T-cell (primary cell): ENCODE results near the gene ATP1A2. TPM values are rescaled to one million over a fixed set of nuclear protein-coding genes. Genes with fewer than 3 reads are reported as not detected.

Experiments used
- ATAC-seq, 4 experiments: fragments of 200-7000 bp in 3 of 4; fragments of 150-1000 bp in 1 of 4; cut with Tn5 transposase; replicated peaks in 1 of 4; 1 replicate in 3 of 4; 2 replicates in 1 of 4; pipeline ENCODE4 v1.10.0; 2021; ENCODE audit warnings: moderate library complexity in 3 of 4, mild to moderate bottlenecking in 2 of 4, moderate number of reproducible peaks in 1 of 4
- CTCF ChIA-PET, 2 donors: fragments of 300-600 bp; sonication (Branson Sonifier 250); formaldehyde crosslinking; loops; one replicate each; lab custom pipeline; 2022; ENCODE audit warnings: antibody characterized with exemption in 2 of 2; lab: Charles Lee
- POLR2A ChIA-PET, 2 donors: fragments of 300-600 bp; sonication (Branson Sonifier 250); formaldehyde crosslinking; loops; one replicate each; lab custom pipeline; 2022; ENCODE audit warnings: antibody characterized with exemption in 2 of 2; lab: Charles Lee
- DNase-seq, 35 experiments: peaks; one replicate each; pipeline versions ENCODE4 v3.0.0 to v3.0.0-alpha.2; 2013 to 2023
- H3K27ac ChIP-seq: one replicate; pipeline ENCODE4 v1.5.1; 2013; ENCODE audit warnings: low read length
- H3K27me3 ChIP-seq, 2 experiments: replicated peaks in 1 of 2; 1 replicate in 1 of 2; 2 replicates in 1 of 2; pipeline versions ENCODE4 v1.6.1 to v1.7.0; 2013; ENCODE audit warnings: low read length in 1 of 2, mixed read lengths in 1 of 2; ENCODE audit not compliant: control insufficient read depth in 2 of 2, insufficient read depth in 2 of 2; ENCODE audit errors: extremely low read depth in 1 of 2
- H3K36me3 ChIP-seq, 2 donors: 1 replicate in 1 of 2; 2 replicates in 1 of 2; pipeline versions ENCODE4 v1.6.1 to v1.7.0; 2013; ENCODE audit warnings: low read length in 1 of 2; ENCODE audit not compliant: control insufficient read depth in 2 of 2, insufficient read depth in 1 of 2; ENCODE audit errors: extremely low read depth in 1 of 2
- H3K4me1 ChIP-seq, 2 experiments: 1 replicate in 1 of 2; 2 replicates in 1 of 2; pipeline versions ENCODE4 v1.6.1 to v1.7.0; 2013; ENCODE audit warnings: low read length in 2 of 2, mixed read lengths in 1 of 2; ENCODE audit not compliant: insufficient read depth in 2 of 2, control insufficient read depth in 1 of 2; ENCODE audit errors: extremely low read depth in 1 of 2
- H3K4me3 ChIP-seq, 2 donors: 1 replicate in 1 of 2; 2 replicates in 1 of 2; pipeline versions ENCODE4 v1.5.1 to v1.7.0; 2013; ENCODE audit warnings: mild to moderate bottlenecking in 2 of 2, low read length in 1 of 2, moderate library complexity in 1 of 2; ENCODE audit not compliant: control insufficient read depth in 1 of 2; ENCODE audit errors: extremely low read depth in 1 of 2
- H3K9me3 ChIP-seq: 2 replicates; pipeline ENCODE4 v1.7.0; 2013
- H3K27ac Mint-ChIP-seq, 2 donors: one replicate each; pipeline ENCODE4 v1.8.0; 2020 to 2021; ENCODE audit warnings: mild to moderate bottlenecking in 2 of 2, mixed read lengths in 2 of 2
- H3K27me3 Mint-ChIP-seq, 2 donors: one replicate each; pipeline ENCODE4 v1.8.0; 2021 to 2022; ENCODE audit warnings: mixed read lengths in 2 of 2
- H3K36me3 Mint-ChIP-seq: one replicate; pipeline ENCODE4 v1.8.0; 2021; ENCODE audit warnings: mixed read lengths
- H3K4me1 Mint-ChIP-seq, 3 donors: one replicate each; pipeline ENCODE4 v1.8.0; 2020 to 2022; ENCODE audit warnings: mixed read lengths in 3 of 3, mild to moderate bottlenecking in 1 of 3
- H3K4me3 Mint-ChIP-seq, 3 donors: one replicate each; pipeline ENCODE4 v1.8.0; 2020 to 2022; ENCODE audit warnings: mild to moderate bottlenecking in 3 of 3, mixed read lengths in 3 of 3, moderate library complexity in 3 of 3
- H3K9me3 Mint-ChIP-seq, 3 donors: one replicate each; pipeline ENCODE4 v1.8.0; 2020 to 2022; ENCODE audit warnings: mixed read lengths in 3 of 3
- WGBS: methylation state at CpG from one replicate; pipeline ENCODE4 v1.1.5; 2013; ENCODE audit warnings: missing lambda C conversion rate; ENCODE audit not compliant: insufficient coverage; 5-methylcytosine and 5-hydroxymethylcytosine counted together
- total RNA-seq, 35 experiments: library from RNA in 6 of 35; stranded (reverse) in 6 of 35; fragments of 120-200 nt in 1 of 35; gene quantifications; one replicate each; pipeline versions ENCODE4 v1.2.1 to v1.2.4 and lab custom pipeline; 2013 to 2026

Gene ATP1A2
- total RNA-seq, 5 donors from 2014 or later (not counting 1 experiment from before 2014, with no cell fraction given) = 0.10 to 0.26 TPM; not detected in 3

GRCh38 chr1:160191756-160192155, 76.2 kb downstream of the ATP1A2 start:
- Mint-ChIP-seq H3K36me3 (no peaks in the 10 kb centered on the region), H3K27ac (no peak overlapping the region), H3K4me1 (no peaks in the 10 kb centered on the region), H3K9me3 (no peaks in the 10 kb centered on the region), H3K27me3 (no peaks in the 10 kb centered on the region), H3K4me3 (no peak overlapping the region)
- no peak for ATAC-seq
- H3K27ac ChIP-seq = no peak overlapping the region
- ChIA-PET POLR2A (no interaction called here), CTCF (interaction anchor here (1.0 to 4.4 kb wide), 5 partner anchors 17 to 185 kb away, joined by 5 to 36 read pairs (median 21); no protein-coding TSS in a partner anchor)
- peaks cover 0 to 8% of the 10 kb centered on the region in 2 experiments for H3K4me1 ChIP-seq
- H3K36me3 ChIP-seq = no peaks in the 10 kb centered on the region
- no peak for DNase-seq
- H3K9me3 ChIP-seq = no peaks in the 10 kb centered on the region
- no peak overlapping the region for H3K4me3 ChIP-seq
- peaks cover 0 to 20% of the 10 kb centered on the region in 2 experiments for H3K27me3 ChIP-seq
- WGBS = 67% methylated on average over 1 of the region's 3 CpGs

DNA sequence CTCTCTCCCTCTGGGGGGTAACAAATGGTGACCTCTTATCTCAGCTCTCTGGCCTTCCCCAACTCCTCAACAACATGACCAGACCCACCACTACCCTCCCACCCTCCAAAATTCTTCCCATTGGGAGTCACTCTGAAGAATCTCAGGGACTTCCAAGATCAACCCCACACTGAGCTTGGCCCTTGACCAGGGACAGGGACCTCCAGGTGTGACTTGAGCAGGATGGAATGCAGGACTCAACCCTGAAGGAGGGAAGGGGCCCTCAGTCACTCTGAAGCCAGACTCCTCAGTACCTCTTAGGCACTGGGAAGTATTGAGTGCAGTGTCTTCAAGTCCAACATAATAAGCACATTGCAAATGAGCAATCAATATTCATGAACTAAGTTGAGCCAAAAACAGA, 76.7 kb downstream of the ATP1A2 start:
- Mint-ChIP-seq H3K4me3 (no peak overlapping the region), H3K27ac (no peak overlapping the region)
- POLR2A ChIA-PET = no interaction called here

More for the DNA sequence above, 76.7 kb downstream of the ATP1A2 start:
- H3K27me3 Mint-ChIP-seq = no peaks in the 10 kb centered on the region
- no peaks in the 10 kb centered on the region for H3K4me1 Mint-ChIP-seq
- no peaks in the 10 kb centered on the region for H3K36me3 Mint-ChIP-seq
- CTCF ChIA-PET = interaction anchor here (0.6 to 4.4 kb wide), 7 partner anchors 36 to 491 kb away, joined by 3 to 36 read pairs (median 6); no protein-coding TSS in a partner anchor
- H3K9me3 Mint-ChIP-seq = no peaks in the 10 kb centered on the region
- no peaks in the 10 kb centered on the region for H3K36me3 ChIP-seq
- no peak overlapping the region for H3K27ac ChIP-seq
- no peak for ATAC-seq
- H3K27me3 ChIP-seq = peaks cover 0 to 16% of the 10 kb centered on the region in 2 experiments
- peaks cover 0 to 8% of the 10 kb centered on the region in 2 experiments for H3K4me1 ChIP-seq
- no peak for DNase-seq
- no peaks in the 10 kb centered on the region for H3K9me3 ChIP-seq
- H3K4me3 ChIP-seq = no peak overlapping the region

Other genes starting within 250 kb of the ATP1A2 start
- gene CFAP45, start 215.6 kb upstream of the ATP1A2 start, total RNA-seq = 1 to 10 TPM; 1.2 to 4.7 (median 1.5) TPM
- gene TAGLN2, start 190.3 kb upstream of the ATP1A2 start, total RNA-seq = 100 to 1,000 TPM; 210 to 372 (median 245) TPM
- under 1 TPM in 3 of 5 donors, not detected in 2; 0.06 to 0.16 (median 0.12) TPM for gene IGSF9, start 170.1 kb upstream of the ATP1A2 start, total RNA-seq
- not detected for gene SLAMF9, start 161.5 kb upstream of the ATP1A2 start, total RNA-seq
- gene PIGM, start 83.8 kb upstream of the ATP1A2 start, total RNA-seq = 1 to 10 TPM; 3.2 to 9.7 (median 8.4) TPM
- under 1 TPM in 1 of 5 donors, not detected in 4; 0.22 TPM for gene KCNJ10, start 45.6 kb upstream of the ATP1A2 start, total RNA-seq
- gene KCNJ9, start 34.2 kb upstream of the ATP1A2 start, total RNA-seq = not detected
- 10 to 100 TPM; 41.8 to 71.5 (median 62.2) TPM for gene IGSF8, start 17.1 kb upstream of the ATP1A2 start, total RNA-seq
- gene ATP1A4, start 35.8 kb downstream of the ATP1A2 start, total RNA-seq = not detected
- gene CASQ1, start 74.8 kb downstream of the ATP1A2 start, total RNA-seq = not detected
- 10 to 100 TPM; 12.3 to 27.5 (median 15.9) TPM for gene PEA15, start 89.6 kb downstream of the ATP1A2 start, total RNA-seq
- gene DCAF8, start 146.8 kb downstream of the ATP1A2 start, total RNA-seq = 100 to 1,000 TPM; 173 to 221 (median 209) TPM
- gene PEX19, start 169.4 kb downstream of the ATP1A2 start, total RNA-seq = 10 to 100 TPM; 49.8 to 59.5 (median 53.3) TPM
- gene COPA, start 227.5 kb downstream of the ATP1A2 start, total RNA-seq = 100 to 1,000 TPM; 106 to 126 (median 111) TPM
- gene NCSTN, start 227.6 kb downstream of the ATP1A2 start, total RNA-seq = 10 to 100 TPM; 62.2 to 78.9 (median 71.8) TPM